Hepatocyte (in vitro differentiated cells): ENCODE data around the gene PEX6.

Source experiments
- CTCF ChIP-seq: fragments of 200-600 bp; sonication (generic); IDR thresholded peaks from 2 replicates; pipeline ENCODE4 v1.5.1; 2016; ENCODE audit warnings: antibody characterized with exemption, mild to moderate bottlenecking; ENCODE audit not compliant: poor library complexity
- EZH2 ChIP-seq: fragments of 200-600 bp; sonication (generic); IDR thresholded peaks from 2 replicates; pipeline ENCODE4 v1.6.1; 2016; ENCODE audit warnings: antibody characterized with exemption, mild to moderate bottlenecking, borderline replicate concordance

- TF ChIP-seq CTCF (no peak), EZH2 (no peak)
These were observed 49.1 kb downstream of the PEX6 start for GRCh38 chr6:42929821-42930360.
